ENCODE measurements around the gene MOB3A. TPM values are rescaled to one million over a fixed set of nuclear protein-coding genes. Genes with fewer than 3 reads are reported as not detected.

MOB3A gene
- total and polyA plus RNA-seq, 9 of the 15 experiments (the other 6 are each of a cell fraction or from before 2014, with no cell fraction given) = 1.1 to 24.1 (median 6.0) TPM

- no peak for TF ChIP-seq REST (IDR thresholded peaks at IDR 0.05; ENCODE audit: borderline replicate concordance)
- TF ChIP-seq REST (CRISPR knock-in tag; IDR thresholded peaks at IDR 0.05; ENCODE audit: low read depth) = no peak
- TF ChIP-seq NCOA1 (IDR thresholded peaks at IDR 0.05; ENCODE audit: low read depth) = no peak
- no peak for TF ChIP-seq MCM5 (IDR thresholded peaks at IDR 0.05; ENCODE audit: low read depth)
Measured at GRCh38 chr19:2072757-2073551, 23.2 kb downstream of the MOB3A start (continued).

Data from K562 (cell line).